Tibial nerve (tissue), 4 donors: ENCODE measurements around the gene TRIM23. TPM values are rescaled to one million over a fixed set of nuclear protein-coding genes. Genes with fewer than 3 reads are reported as not detected.
"Not testable (repeated sequence)": the region's sequence is repeated elsewhere in the genome, so short reads cannot be mapped to it uniquely, and the experiment has no call there.

Experiments used
- DNase-seq, 2 donors: peaks; one replicate each; pipeline ENCODE4 v3.0.0-alpha.2; 2019; ENCODE audit warnings: low spot score in 2 of 2
- H3K27ac ChIP-seq, 4 donors: fragments of 200-600 bp; sonication (generic) in 3 of 4; one replicate each; pipeline ENCODE4 v1.5.1; 2017 to 2019; ENCODE audit warnings: mild to moderate bottlenecking in 1 of 4
- H3K27me3 ChIP-seq, 2 donors: fragments of 200-600 bp; sonication (generic) in 1 of 2; one replicate each; pipeline versions ENCODE4 v1.5.1 to v1.6.0; 2017 to 2019
- H3K36me3 ChIP-seq, 3 donors: fragments of 200-600 bp; sonication (generic); one replicate each; pipeline ENCODE4 v1.5.1; 2018 to 2019
- H3K4me1 ChIP-seq, 4 donors: fragments of 200-600 bp; sonication (generic) in 3 of 4; one replicate each; pipeline ENCODE4 v1.5.1; 2017 to 2019
- H3K4me3 ChIP-seq, 4 donors: fragments of 200-600 bp; sonication (generic) in 3 of 4; one replicate each; pipeline ENCODE4 v1.5.1; 2017 to 2019; ENCODE audit warnings: mild to moderate bottlenecking in 1 of 4, moderate library complexity in 1 of 4
- H3K9me3 ChIP-seq, 4 donors: fragments of 200-600 bp; sonication (generic) in 3 of 4; one replicate each; pipeline ENCODE4 v1.5.1; 2017 to 2019
- CTCF ChIP-seq, 5 experiments: fragments of 200-600 bp in 3 of 5; fragments of 450-650 bp in 2 of 5; sonication (generic) in 3 of 5; IDR thresholded peaks; one replicate each; pipeline ENCODE4 v1.5.1; 2016 to 2019; ENCODE audit warnings: antibody characterized with exemption in 5 of 5, mild to moderate bottlenecking in 3 of 5, moderate library complexity in 2 of 5
- EP300 ChIP-seq, 2 donors: sonication (generic); formaldehyde crosslinking; IDR thresholded peaks; one replicate each; pipeline ENCODE4 v1.6.1; 2017; ENCODE audit warnings: antibody characterized with exemption in 2 of 2, mild to moderate bottlenecking in 1 of 2
- POLR2A ChIP-seq, 2 donors: fragments of 450-650 bp; IDR thresholded peaks; one replicate each; pipeline ENCODE4 v1.6.1; 2017; ENCODE audit warnings: antibody characterized with exemption in 2 of 2, mild to moderate bottlenecking in 2 of 2, moderate library complexity in 2 of 2
- WGBS, 2 donors: methylation state at CpG; one replicate each; pipeline ENCODE4 v1.1.5; 2018; 5-methylcytosine and 5-hydroxymethylcytosine counted together
- total RNA-seq, 4 donors: library from RNA; depleted of rRNA; stranded (reverse); fragments of >200 nt; gene quantifications; one replicate each; pipeline ENCODE4 v1.1.0, GENCODE V29; 2016

Gene TRIM23
- total RNA-seq, 4 donors from 2014 or later = 17.7 to 24.5 (median 20.8) TPM

GRCh38 chr5:65625743-65626142 is 1.6 kb upstream of the TRIM23 start:
- Histone ChIP-seq H3K4me3 (peak overlapping the region; percentile 72 to 96 (median 84)), H3K36me3 (peaks cover 0 to 18% (median 0%) of the 10 kb centered on the region in 3 donors), H3K4me1 (peaks cover 6 to 40% (median 18%) of the 10 kb centered on the region in 4 donors), H3K27me3 (no peaks in the 10 kb centered on the region), H3K9me3 (no peaks in the 10 kb centered on the region), H3K27ac (no peak overlapping the region)
- WGBS, 2 donors = 51 to 61% methylated on average over 6 of the region's 6 CpGs
- TF ChIP-seq EP300 (IDR thresholded peaks at IDR 0.05) (no peak), CTCF (IDR thresholded peaks at IDR 0.05) (no peak), POLR2A (IDR thresholded peaks at IDR 0.05) (no peak)
- DNase-seq = no peak

DNA sequence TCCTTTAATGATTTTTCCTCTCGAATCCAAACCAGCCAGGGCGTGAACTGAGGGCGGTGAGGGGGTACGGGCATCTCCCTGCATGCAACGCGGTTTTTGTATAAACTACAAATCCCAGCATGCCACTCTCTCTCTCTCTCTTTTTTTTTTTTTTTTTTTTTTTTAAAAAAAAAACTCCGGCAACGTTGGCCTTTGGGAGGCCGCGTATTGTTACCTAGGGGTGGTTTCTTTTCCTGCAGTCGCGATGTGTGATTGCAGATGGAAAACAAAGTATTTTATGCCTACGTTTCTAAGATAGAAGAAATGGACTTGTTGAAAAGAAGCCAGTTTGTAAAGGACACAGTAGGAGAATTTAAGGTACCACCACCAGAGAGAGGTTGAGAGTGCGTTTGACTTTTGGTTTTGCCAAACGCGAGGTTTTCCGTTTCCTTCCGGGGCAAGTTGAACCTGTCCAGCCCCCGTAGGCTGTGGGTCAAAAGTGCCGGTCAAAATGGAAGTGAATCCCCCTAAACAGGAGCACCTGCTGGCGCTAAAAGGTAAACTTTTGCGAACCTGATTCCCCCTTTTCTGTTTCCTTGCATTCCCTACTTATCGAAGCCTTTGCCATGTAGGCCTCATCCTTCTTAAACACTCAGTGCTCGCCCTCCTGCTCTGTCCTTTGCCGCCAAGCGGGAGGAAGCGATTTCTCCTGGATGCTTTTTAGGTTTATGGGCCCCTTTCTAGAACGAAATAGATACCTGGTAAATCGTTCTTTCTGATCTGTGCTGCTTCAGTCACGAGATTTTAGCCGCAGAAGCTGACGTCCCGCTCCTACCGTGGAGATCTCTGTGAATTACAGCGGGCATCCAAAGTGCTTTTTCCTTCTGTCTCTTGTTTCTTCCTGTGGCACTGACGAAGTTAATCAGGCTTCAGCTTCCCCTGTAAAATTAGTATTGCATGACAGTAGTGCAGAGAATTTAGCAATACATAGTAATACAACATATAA is 730 bp upstream of the TRIM23 start, which contains the start of the genes SHLD3 and TRAPPC13:
Gene SHLD3 (plus strand): TSS at position 457 of the 985 bp plus-strand sequence. CDS start 4,561 bp downstream, outside the sequence.
Gene TRAPPC13 (plus strand): TSS at position 457 of the 985 bp plus-strand sequence. CDS start 34 bp downstream, at position 491.
- 0 to 1% methylated on average over 36 of the region's 36 CpGs for WGBS, 2 donors
- Histone ChIP-seq H3K4me3 (peak within 1 kb of the TSS; percentile 72 to 96 (median 84)), H3K9me3 (no peaks in the 10 kb centered on the region), H3K36me3 (peaks cover 0 to 17% (median 0%) of the 10 kb centered on the region in 3 donors), H3K27ac (peak within 1 kb of the TSS; percentile 66 to 93 (median 83)), H3K4me1 (peaks cover 6 to 43% (median 18%) of the 10 kb centered on the region in 4 donors), H3K27me3 (no peaks in the 10 kb centered on the region)
- peak in 1 of 2 donors; percentile 80 for TF ChIP-seq EP300 (IDR thresholded peaks at IDR 0.05)
- TF ChIP-seq POLR2A (IDR thresholded peaks at IDR 0.05) = no peak
- peak in 2 of 5 experiments; percentile 36 to 45 for TF ChIP-seq CTCF (IDR thresholded peaks at IDR 0.05)
- DNase-seq = peak; percentile 46 to 84

DNA sequence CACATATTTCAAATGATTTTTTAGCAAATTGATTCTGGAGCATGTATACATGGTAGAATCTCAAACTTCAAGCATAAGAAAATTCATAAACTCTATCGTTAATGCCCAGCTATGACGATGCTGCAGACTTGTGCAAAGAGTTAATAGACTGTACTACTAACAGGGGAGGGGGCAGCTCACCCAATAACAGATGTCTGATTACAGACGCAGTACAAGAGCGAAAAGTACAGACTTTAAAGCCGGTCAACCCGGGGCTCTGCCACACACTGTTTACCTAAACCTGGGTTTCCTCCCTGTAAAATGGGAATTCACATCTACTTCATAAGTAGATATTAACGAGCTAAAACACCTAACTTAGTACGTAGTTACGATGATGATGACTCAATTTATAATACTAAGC is 651 bp downstream of the TRIM23 start:
- TF ChIP-seq EP300 (IDR thresholded peaks at IDR 0.05) (no peak), POLR2A (IDR thresholded peaks at IDR 0.05) (no peak), CTCF (IDR thresholded peaks at IDR 0.05) (no peak)
- Histone ChIP-seq H3K4me1 (peaks cover 6 to 55% (median 18%) of the 10 kb centered on the region in 4 donors), H3K9me3 (no peaks in the 10 kb centered on the region), H3K4me3 (peak overlapping the region; percentile 72 to 96 (median 84)), H3K36me3 (peaks cover 0 to 5% (median 0%) of the 10 kb centered on the region in 3 donors), H3K27ac (peak overlapping the region in 3 of 4 donors; percentile 80 to 93 (median 86)), H3K27me3 (no peaks in the 10 kb centered on the region)
- 2 to 9% methylated on average over 9 of the region's 9 CpGs for WGBS, 2 donors
- DNase-seq = no peak

DNA sequence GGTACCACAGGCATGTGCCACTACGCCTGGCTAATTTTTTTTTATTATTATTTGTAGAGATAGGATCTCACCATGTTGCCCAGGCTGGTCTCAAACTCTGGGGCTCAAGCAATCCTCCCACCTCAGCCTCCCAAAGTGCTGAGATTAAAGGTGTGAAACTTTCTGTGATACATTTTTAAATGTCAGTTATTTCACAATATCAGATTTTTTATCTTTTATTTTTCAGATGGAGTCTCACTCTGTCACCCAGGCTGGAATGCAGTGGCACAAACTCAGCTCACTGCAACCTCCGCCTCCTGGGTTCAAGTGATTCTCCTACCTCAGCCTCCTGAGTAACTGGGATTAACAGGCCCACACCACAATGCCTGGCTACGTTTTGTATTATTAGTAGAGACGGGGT is 2.2 kb downstream of the TRIM23 start:
- not testable (repeated sequence) for H3K27me3 ChIP-seq, H3K4me3 ChIP-seq, H3K27ac ChIP-seq, H3K36me3 ChIP-seq, DNase-seq, H3K9me3 ChIP-seq
- H3K4me1 ChIP-seq = peaks cover 6 to 61% (median 18%) of the 10 kb centered on the region in 4 donors
- 78 to 88% methylated on average over 4 of the region's 4 CpGs for WGBS, 2 donors

DNA sequence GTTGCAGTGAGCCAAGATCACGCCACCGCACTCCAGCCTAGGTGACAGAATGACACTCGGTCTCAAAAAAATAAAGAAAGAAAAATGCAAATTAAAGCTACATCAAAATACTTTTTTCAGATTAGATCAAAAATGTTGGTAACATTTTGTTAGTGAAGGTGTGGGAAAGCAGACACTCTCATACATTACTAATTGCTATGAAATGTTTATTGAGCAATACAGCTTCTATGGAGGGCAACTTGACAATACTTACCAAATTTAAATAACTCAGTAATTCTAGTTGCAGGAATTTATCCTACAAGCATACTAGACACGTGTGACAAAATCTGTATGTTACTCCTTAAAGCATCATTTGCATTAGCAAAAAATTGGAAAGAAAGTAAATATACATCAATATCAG is 4.1 kb downstream of the TRIM23 start:
- Histone ChIP-seq H3K4me1 (peaks cover 0 to 44% (median 16%) of the 10 kb centered on the region in 4 donors), H3K4me3 (no peak overlapping the region), H3K36me3 (peaks cover 0 to 21% (median 0%) of the 10 kb centered on the region in 3 donors), H3K9me3 (no peaks in the 10 kb centered on the region), H3K27ac (no peak overlapping the region), H3K27me3 (no peaks in the 10 kb centered on the region)
- TF ChIP-seq POLR2A (IDR thresholded peaks at IDR 0.05) = no peak
- no peak for DNase-seq
- WGBS, 2 donors = 89 to 91% methylated on average over 4 of the region's 4 CpGs
